Mesendoderm (in vitro differentiated cells): ENCODE data around the gene SRF.
"Not testable (repeated sequence)": the region's sequence is repeated elsewhere in the genome, so short reads cannot be mapped to it uniquely, and the experiment has no call there.

Source experiments
- DNase-seq: peaks from one replicate; pipeline ENCODE4 v3.0.0; 2013
- H2AK5ac ChIP-seq: 2 replicates; pipeline ENCODE4 v1.6.1; 2013; ENCODE audit warnings: low read length, inconsistent platforms
- H2BK120ac ChIP-seq: 2 replicates; pipeline ENCODE4 v1.6.1; 2013; ENCODE audit warnings: low read depth, mild to moderate bottlenecking, low read length, moderate library complexity, mixed read lengths
- H2BK15ac ChIP-seq: replicated peaks from 2 replicates; pipeline ENCODE4 v1.6.1; 2013; ENCODE audit warnings: low read depth, mild to moderate bottlenecking, moderate library complexity
- H2BK5ac ChIP-seq: 2 replicates; pipeline ENCODE4 v1.6.1; 2013; ENCODE audit warnings: low read length, inconsistent platforms
- H3K18ac ChIP-seq: 2 replicates; pipeline ENCODE4 v1.6.1; 2013; ENCODE audit warnings: mild to moderate bottlenecking, low read length, mixed read lengths
- H3K23ac ChIP-seq: one replicate; pipeline ENCODE4 v1.6.1; 2013; ENCODE audit warnings: low read length
- H3K27ac ChIP-seq: 2 replicates; pipeline ENCODE4 v1.5.1; 2013; ENCODE audit warnings: low read depth, mild to moderate bottlenecking, inconsistent platforms, low read length, moderate library complexity
- H3K27me3 ChIP-seq: 2 replicates; pipeline ENCODE4 v1.6.1; 2013; ENCODE audit warnings: low read length, control low read depth, mild to moderate bottlenecking, inconsistent platforms; ENCODE audit not compliant: insufficient read depth, poor library complexity
- H3K36me3 ChIP-seq: 2 replicates; pipeline ENCODE4 v1.6.1; 2013; ENCODE audit warnings: low read length, inconsistent platforms; ENCODE audit not compliant: control insufficient read depth, insufficient read depth
- H3K4ac ChIP-seq: one replicate; pipeline ENCODE4 v1.6.1; 2013; ENCODE audit warnings: low read depth, mild to moderate bottlenecking, low read length, moderate library complexity
- H3K4me1 ChIP-seq: 2 replicates; pipeline ENCODE4 v1.6.1; 2013; ENCODE audit warnings: low read depth, low read length, inconsistent platforms; ENCODE audit not compliant: control insufficient read depth
- H3K4me2 ChIP-seq: 2 replicates; pipeline ENCODE4 v1.6.1; 2013; ENCODE audit warnings: low read length
- H3K4me3 ChIP-seq: 2 replicates; pipeline ENCODE4 v1.5.1; 2013; ENCODE audit warnings: mild to moderate bottlenecking, low read length
- H3K56ac ChIP-seq: one replicate; pipeline ENCODE4 v1.6.1; 2013; ENCODE audit warnings: low read length
- H3K79me1 ChIP-seq: 2 replicates; pipeline ENCODE4 v1.6.1; 2013; ENCODE audit warnings: low read length, inconsistent platforms
- H3K79me2 ChIP-seq: 2 replicates; pipeline ENCODE4 v1.6.1; 2013; ENCODE audit warnings: mild to moderate bottlenecking, low read length; ENCODE audit not compliant: control insufficient read depth, insufficient read depth
- H3K9ac ChIP-seq: 2 replicates; pipeline ENCODE4 v1.6.1; 2013; ENCODE audit warnings: low read length, inconsistent platforms
- H4K5ac ChIP-seq: one replicate; pipeline ENCODE4 v1.6.1; 2013; ENCODE audit warnings: low read length
- H4K8ac ChIP-seq: one replicate; pipeline ENCODE4 v1.6.1; 2013; ENCODE audit warnings: low read depth, mild to moderate bottlenecking, control low read depth, low read length, moderate library complexity
- WGBS: extraction: QIAGEN DNeasy Blood & Tissue Kit; methylation state at CpG from one replicate; pipeline ENCODE4 v1.1.7; 2013; ENCODE audit warnings: low lambda C conversion rate, missing lambda C conversion rate; ENCODE audit not compliant: insufficient coverage; ENCODE audit errors: extremely low coverage; 5-methylcytosine and 5-hydroxymethylcytosine counted together

SRF gene

GRCh38 chr6:43131379-43131778 lies 39.7 kb upstream of the SRF start:
- not testable (repeated sequence) for H3K79me2 ChIP-seq, DNase-seq, H3K36me3 ChIP-seq, H2BK5ac ChIP-seq, H3K23ac ChIP-seq, H3K4ac ChIP-seq, H4K8ac ChIP-seq, H3K4me1 ChIP-seq, H3K27me3 ChIP-seq, H2BK120ac ChIP-seq, H3K4me2 ChIP-seq, H4K5ac ChIP-seq, H2BK15ac ChIP-seq, H3K18ac ChIP-seq, H3K27ac ChIP-seq, H3K4me3 ChIP-seq, H3K56ac ChIP-seq, H2AK5ac ChIP-seq, H3K9ac ChIP-seq
- no CpG with 5 or more reads among the region's 5 CpGs for WGBS
- H3K79me1 ChIP-seq = peaks cover 21% of the 10 kb centered on the region

- WGBS = no CpG with 5 or more reads among the region's 3 CpGs
- no peak overlapping the region for H3K4me2 ChIP-seq
- H2BK15ac ChIP-seq = no peak overlapping the region
- no peak overlapping the region for H3K18ac ChIP-seq
- H4K8ac ChIP-seq = no peak overlapping the region
- peaks cover 6% of the 10 kb centered on the region for H3K36me3 ChIP-seq
- no peaks in the 10 kb centered on the region for H3K79me1 ChIP-seq
- H3K23ac ChIP-seq = no peak overlapping the region
- H2BK120ac ChIP-seq = no peak overlapping the region
- no peaks in the 10 kb centered on the region for H3K27me3 ChIP-seq
- H3K4me3 ChIP-seq = no peak overlapping the region
- H2AK5ac ChIP-seq = no peak overlapping the region
- no peak overlapping the region for H4K5ac ChIP-seq
- no peak overlapping the region for H3K27ac ChIP-seq
- no peaks in the 10 kb centered on the region for H3K79me2 ChIP-seq
- H3K4ac ChIP-seq = no peak overlapping the region
- no peak overlapping the region for H2BK5ac ChIP-seq
- no peaks in the 10 kb centered on the region for H3K4me1 ChIP-seq
- H3K56ac ChIP-seq = no peak overlapping the region
- DNase-seq = no peak
- no peak overlapping the region for H3K9ac ChIP-seq
Observed at GRCh38 chr6:43138267-43138666, 32.8 kb upstream of the SRF start.

GRCh38 chr6:43139973-43140372 lies 31.1 kb upstream of the SRF start:
- not testable (repeated sequence) for H3K4me3 ChIP-seq, H3K4me1 ChIP-seq, H3K79me2 ChIP-seq, H3K27me3 ChIP-seq, H3K23ac ChIP-seq, DNase-seq, H3K4me2 ChIP-seq, H3K9ac ChIP-seq, H3K27ac ChIP-seq, H2BK120ac ChIP-seq, H4K8ac ChIP-seq, H3K36me3 ChIP-seq, H2BK15ac ChIP-seq, H4K5ac ChIP-seq, H2BK5ac ChIP-seq, H3K4ac ChIP-seq, H2AK5ac ChIP-seq, H3K18ac ChIP-seq, H3K79me1 ChIP-seq, H3K56ac ChIP-seq
- no CpG with 5 or more reads among the region's 11 CpGs for WGBS

DNA sequence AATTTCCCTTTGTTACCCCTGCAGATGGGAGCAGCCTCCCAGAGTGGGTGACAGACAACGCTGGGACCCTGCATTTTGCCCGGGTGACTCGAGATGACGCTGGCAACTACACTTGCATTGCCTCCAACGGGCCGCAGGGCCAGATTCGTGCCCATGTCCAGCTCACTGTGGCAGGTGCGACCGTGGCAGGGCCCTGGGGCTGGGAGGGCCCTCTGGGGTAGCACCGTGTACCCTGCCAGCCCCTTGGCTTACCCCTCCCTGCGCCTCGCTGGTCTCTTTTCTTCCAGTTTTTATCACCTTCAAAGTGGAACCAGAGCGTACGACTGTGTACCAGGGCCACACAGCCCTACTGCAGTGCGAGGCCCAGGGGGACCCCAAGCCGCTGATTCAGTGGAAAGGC lies 29.4 kb upstream of the SRF start:
- Histone ChIP-seq H2BK15ac (no peak overlapping the region), H2BK5ac (no peak overlapping the region), H3K27ac (no peak overlapping the region), H2AK5ac (no peak overlapping the region), H3K4me2 (no peak overlapping the region), H3K27me3 (no peaks in the 10 kb centered on the region), H3K4me1 (no peaks in the 10 kb centered on the region), H3K79me1 (no peaks in the 10 kb centered on the region), H3K4me3 (no peak overlapping the region), H3K18ac (no peak overlapping the region), H4K8ac (no peak overlapping the region), H3K23ac (no peak overlapping the region), H4K5ac (no peak overlapping the region), H3K79me2 (no peaks in the 10 kb centered on the region), H3K36me3 (peaks cover 6% of the 10 kb centered on the region), H3K9ac (no peak overlapping the region), H2BK120ac (no peak overlapping the region), H3K56ac (no peak overlapping the region), H3K4ac (no peak overlapping the region)
- DNase-seq = no peak
- WGBS = no CpG with 5 or more reads among the region's 16 CpGs

DNA sequence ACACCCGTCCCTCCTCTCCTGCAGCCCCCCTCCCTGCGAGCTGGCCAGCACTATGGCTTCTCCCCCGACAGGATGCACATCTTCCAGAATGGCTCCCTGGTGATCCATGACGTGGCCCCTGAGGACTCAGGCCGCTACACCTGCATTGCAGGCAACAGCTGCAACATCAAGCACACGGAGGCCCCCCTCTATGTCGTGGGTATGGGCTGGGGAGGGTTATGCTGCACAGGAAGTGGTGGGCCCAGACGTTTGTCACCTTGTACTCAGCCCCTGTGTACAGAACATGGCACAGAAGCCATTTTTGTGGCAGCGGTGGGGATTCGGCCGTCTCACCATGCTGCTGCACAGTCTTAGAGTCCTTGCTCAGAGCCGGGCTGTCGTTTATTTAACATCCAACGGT lies 29.0 kb upstream of the SRF start:
- Histone ChIP-seq H3K4ac (no peak overlapping the region), H3K4me1 (no peaks in the 10 kb centered on the region), H2BK5ac (no peak overlapping the region), H2BK120ac (no peak overlapping the region), H3K27ac (no peak overlapping the region), H3K27me3 (no peaks in the 10 kb centered on the region), H2BK15ac (no peak overlapping the region), H3K4me2 (no peak overlapping the region), H3K23ac (no peak overlapping the region), H3K36me3 (peaks cover 8% of the 10 kb centered on the region), H3K9ac (no peak overlapping the region), H2AK5ac (no peak overlapping the region), H3K4me3 (no peak overlapping the region), H3K56ac (no peak overlapping the region), H3K79me2 (no peaks in the 10 kb centered on the region), H3K79me1 (no peaks in the 10 kb centered on the region), H4K5ac (no peak overlapping the region), H4K8ac (no peak overlapping the region), H3K18ac (no peak overlapping the region)
- WGBS = no CpG with 5 or more reads among the region's 14 CpGs
- no peak for DNase-seq

DNA sequence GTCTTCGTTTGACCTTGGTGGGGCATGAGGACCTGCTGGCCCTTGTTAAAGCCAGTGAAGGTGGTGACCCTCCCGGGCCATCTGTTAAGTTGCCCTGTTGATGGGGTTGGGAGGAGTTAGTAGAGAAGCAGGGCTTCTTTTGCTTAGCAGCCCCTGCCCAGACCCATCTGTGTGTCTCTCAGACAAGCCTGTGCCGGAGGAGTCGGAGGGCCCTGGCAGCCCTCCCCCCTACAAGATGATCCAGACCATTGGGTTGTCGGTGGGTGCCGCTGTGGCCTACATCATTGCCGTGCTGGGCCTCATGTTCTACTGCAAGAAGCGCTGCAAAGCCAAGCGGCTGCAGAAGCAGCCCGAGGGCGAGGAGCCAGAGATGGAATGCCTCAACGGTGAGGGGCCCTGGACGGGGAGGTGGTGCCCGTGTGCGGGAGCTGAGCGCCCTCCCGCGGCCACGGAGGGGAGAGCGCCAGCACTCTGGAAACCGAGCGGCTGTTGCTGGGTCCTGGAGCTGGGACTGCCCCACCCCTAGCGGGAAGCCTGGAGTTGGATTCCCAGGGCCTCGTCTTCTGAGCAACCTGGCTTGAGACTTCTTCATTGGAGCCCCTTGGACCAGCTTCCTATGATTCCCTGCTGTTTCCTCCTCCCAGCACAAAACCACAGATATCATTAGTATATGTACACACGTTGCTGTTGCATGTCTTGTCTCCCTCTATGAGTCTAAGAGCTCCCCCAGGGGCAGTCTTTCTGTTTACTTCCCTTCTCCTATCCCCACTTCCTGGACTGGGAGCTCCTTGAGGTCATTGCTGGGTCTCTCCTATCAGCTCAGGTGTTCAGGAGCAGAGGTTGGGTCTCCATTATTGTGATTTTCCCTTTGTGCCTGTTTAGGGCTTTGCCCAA lies 27.6 kb upstream of the SRF start:
- Histone ChIP-seq H3K56ac (peak overlapping the region; percentile 42), H4K5ac (no peak overlapping the region), H3K4me2 (no peak overlapping the region), H3K36me3 (peaks cover 11% of the 10 kb centered on the region), H3K4ac (no peak overlapping the region), H3K9ac (peak overlapping the region; percentile 21), H3K79me1 (no peaks in the 10 kb centered on the region), H4K8ac (no peak overlapping the region), H2BK5ac (no peak overlapping the region), H3K79me2 (no peaks in the 10 kb centered on the region), H3K23ac (no peak overlapping the region), H3K18ac (no peak overlapping the region), H3K4me1 (no peaks in the 10 kb centered on the region), H2BK15ac (no peak overlapping the region), H3K4me3 (no peak overlapping the region), H2AK5ac (no peak overlapping the region), H3K27me3 (no peaks in the 10 kb centered on the region), H2BK120ac (no peak overlapping the region), H3K27ac (no peak overlapping the region)
- DNase-seq = peak; percentile 96
- WGBS = no CpG with 5 or more reads among the region's 25 CpGs
